Endothelial cell (in vitro differentiated cells): Measurements from ENCODE around the gene SEMA3A. TPM values are rescaled to one million over a fixed set of nuclear protein-coding genes. Genes with fewer than 3 reads are reported as not detected.
"Not testable (repeated sequence)": the region's sequence is repeated elsewhere in the genome, so short reads cannot be mapped to it uniquely, and the experiment has no call there.

Experiments used
- DNase-seq: peaks from one replicate; pipeline ENCODE4 v3.0.0; 2021; ENCODE audit warnings: low spot score
- H3K27ac Mint-ChIP-seq: one replicate; pipeline ENCODE4 v1.8.0; 2021; ENCODE audit warnings: mixed read lengths, inconsistent platforms; ENCODE audit not compliant: unreplicated experiment
- H3K27me3 Mint-ChIP-seq: one replicate; pipeline ENCODE4 v1.8.0; 2021; ENCODE audit warnings: mild to moderate bottlenecking, moderate library complexity, mixed read lengths, inconsistent platforms; ENCODE audit not compliant: unreplicated experiment
- H3K36me3 Mint-ChIP-seq: one replicate; pipeline ENCODE4 v1.8.0; 2021; ENCODE audit warnings: mild to moderate bottlenecking, low read depth, mixed read lengths, inconsistent platforms; ENCODE audit not compliant: unreplicated experiment
- H3K4me1 Mint-ChIP-seq: one replicate; pipeline ENCODE4 v1.8.0; 2021; ENCODE audit warnings: mild to moderate bottlenecking, mixed read lengths, inconsistent platforms; ENCODE audit not compliant: unreplicated experiment
- H3K4me3 Mint-ChIP-seq: one replicate; pipeline ENCODE4 v1.8.0; 2021; ENCODE audit warnings: mild to moderate bottlenecking, mixed read lengths, inconsistent platforms; ENCODE audit not compliant: unreplicated experiment
- H3K9me3 Mint-ChIP-seq: one replicate; pipeline ENCODE4 v1.8.0; 2021; ENCODE audit warnings: mixed read lengths, inconsistent platforms; ENCODE audit not compliant: unreplicated experiment
- total RNA-seq: library from RNA; stranded (reverse); fragmentation: NEBNext Ultra II Directional; extraction: Animal tissue kit (Norgen Biotek cat#: 25700); gene quantifications from one replicate; pipeline ENCODE4 v1.2.1, GENCODE V29; 2021; ENCODE audit not compliant: unreplicated experiment
- TF ChIP-seq, protein P1 (sequence below): fragments of 200-600 bp; sonication (generic); IDR thresholded peaks from one replicate; pipeline ENCODE4 v1.5.0; 2021; ENCODE audit warnings: antibody characterized with exemption; ENCODE audit not compliant: unreplicated experiment

Gene SEMA3A
- total RNA-seq, 1 donor from 2014 or later = 8.5 TPM

DNA sequence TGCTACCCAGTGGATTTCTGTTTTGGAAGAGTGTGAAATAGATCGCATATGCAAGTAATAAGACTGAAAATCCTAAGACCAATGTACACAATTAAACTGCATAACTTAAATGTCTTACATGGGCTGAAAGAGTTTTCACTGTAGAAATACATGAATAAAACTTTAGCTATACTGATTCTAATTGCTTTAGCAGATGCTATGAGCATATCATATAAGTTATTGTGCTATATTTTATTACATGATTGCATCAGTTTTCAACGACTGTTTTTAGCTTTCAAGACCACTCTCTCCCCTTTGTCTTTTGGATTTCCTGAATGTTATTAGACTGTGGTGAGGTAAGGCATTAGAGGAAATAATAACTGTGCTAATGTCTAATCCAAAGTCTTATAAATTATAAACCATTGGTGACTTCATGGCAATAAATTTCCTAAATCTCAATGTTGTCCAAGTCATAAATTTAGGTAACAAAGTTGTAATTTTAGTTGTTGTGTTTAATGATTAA is 124.5 kb downstream of the SEMA3A start:
- Mint-ChIP-seq H3K27me3 (peaks cover 1% of the 10 kb centered on the region), H3K4me1 (peaks cover 8% of the 10 kb centered on the region), H3K36me3 (no peaks in the 10 kb centered on the region), H3K27ac (no peak overlapping the region), H3K4me3 (no peak overlapping the region), H3K9me3 (no peaks in the 10 kb centered on the region)
- TF ChIP-seq, protein P1, sequence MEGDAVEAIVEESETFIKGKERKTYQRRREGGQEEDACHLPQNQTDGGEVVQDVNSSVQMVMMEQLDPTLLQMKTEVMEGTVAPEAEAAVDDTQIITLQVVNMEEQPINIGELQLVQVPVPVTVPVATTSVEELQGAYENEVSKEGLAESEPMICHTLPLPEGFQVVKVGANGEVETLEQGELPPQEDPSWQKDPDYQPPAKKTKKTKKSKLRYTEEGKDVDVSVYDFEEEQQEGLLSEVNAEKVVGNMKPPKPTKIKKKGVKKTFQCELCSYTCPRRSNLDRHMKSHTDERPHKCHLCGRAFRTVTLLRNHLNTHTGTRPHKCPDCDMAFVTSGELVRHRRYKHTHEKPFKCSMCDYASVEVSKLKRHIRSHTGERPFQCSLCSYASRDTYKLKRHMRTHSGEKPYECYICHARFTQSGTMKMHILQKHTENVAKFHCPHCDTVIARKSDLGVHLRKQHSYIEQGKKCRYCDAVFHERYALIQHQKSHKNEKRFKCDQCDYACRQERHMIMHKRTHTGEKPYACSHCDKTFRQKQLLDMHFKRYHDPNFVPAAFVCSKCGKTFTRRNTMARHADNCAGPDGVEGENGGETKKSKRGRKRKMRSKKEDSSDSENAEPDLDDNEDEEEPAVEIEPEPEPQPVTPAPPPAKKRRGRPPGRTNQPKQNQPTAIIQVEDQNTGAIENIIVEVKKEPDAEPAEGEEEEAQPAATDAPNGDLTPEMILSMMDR = no peak
- no peak for DNase-seq

DNA sequence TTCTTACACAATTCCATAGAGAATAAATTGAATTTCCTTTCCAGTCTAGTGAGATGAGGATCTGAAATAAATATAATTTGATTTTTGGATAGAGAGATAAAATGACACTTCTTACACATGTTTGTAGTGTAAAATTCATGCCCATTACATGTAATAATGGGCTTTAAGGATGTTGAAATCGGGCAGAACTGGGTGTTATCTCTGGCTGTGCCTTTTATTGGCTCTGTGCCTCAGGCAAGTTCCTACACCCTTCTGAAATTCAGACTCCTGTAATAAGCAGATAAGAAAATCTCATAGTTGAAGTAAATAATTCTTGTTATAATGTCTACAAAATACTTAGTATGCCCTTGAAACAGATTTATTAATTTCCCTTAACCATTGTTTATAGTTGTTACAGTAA is 125.6 kb downstream of the SEMA3A start:
- DNase-seq = no peak
- Mint-ChIP-seq H3K27me3 (peaks cover 1% of the 10 kb centered on the region), H3K4me3 (no peak overlapping the region), H3K9me3 (no peaks in the 10 kb centered on the region), H3K27ac (no peak overlapping the region), H3K4me1 (peaks cover 8% of the 10 kb centered on the region), H3K36me3 (no peaks in the 10 kb centered on the region)
- TF ChIP-seq, protein P1 = no peak

DNA sequence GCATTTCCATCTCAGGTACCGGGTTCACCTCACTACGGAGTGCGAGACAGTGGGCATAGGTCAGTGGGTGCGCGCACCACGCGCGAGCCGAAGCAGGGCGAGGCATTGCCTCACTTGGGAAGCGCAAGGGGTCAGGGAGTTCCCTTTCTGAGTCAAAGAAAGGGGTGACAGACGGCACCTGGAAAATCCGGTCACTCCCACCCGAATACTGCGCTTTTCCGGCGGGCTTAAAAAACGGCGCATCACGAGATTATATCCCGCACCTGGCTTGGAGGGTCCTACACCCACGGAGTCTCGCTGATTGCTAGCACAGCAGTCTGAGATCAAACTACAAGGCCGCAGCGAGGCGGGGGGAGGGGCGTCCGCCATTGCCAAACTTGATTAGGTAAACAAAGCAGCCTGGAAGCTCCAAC is 132.1 kb downstream of the SEMA3A start:
- not testable (repeated sequence) for H3K27me3 Mint-ChIP-seq, H3K9me3 Mint-ChIP-seq, H3K36me3 Mint-ChIP-seq, H3K27ac Mint-ChIP-seq, DNase-seq, H3K4me3 Mint-ChIP-seq
- H3K4me1 Mint-ChIP-seq = peaks cover 12% of the 10 kb centered on the region

DNA sequence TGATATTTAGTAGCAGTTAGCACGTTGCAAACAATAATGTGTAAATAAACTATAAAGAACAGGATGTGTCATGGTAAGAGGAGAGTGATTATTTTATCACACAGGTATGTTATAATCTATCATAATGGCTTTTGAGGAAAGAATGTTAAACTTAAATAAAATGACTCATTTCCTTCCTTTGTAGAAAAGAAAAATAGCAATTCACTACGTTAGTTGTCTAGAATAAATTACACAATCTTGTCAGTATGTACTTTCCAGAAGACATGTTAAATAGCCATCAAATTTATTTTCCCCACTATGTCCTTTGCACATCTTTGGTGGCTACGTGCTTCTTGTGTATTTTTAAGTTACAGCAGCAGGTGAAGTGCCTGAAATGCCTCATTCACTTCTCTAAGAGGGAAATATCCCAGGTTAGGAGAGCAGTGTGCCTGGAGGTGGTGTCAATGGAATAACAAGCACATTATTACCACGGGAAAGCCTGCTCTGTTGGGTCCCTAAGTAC is 133.8 kb downstream of the SEMA3A start:
- Mint-ChIP-seq H3K4me3 (no peak overlapping the region), H3K27ac (no peak overlapping the region), H3K27me3 (peaks cover 2% of the 10 kb centered on the region), H3K36me3 (no peaks in the 10 kb centered on the region), H3K4me1 (peaks cover 17% of the 10 kb centered on the region), H3K9me3 (no peaks in the 10 kb centered on the region)
- no peak for DNase-seq
- TF ChIP-seq, protein P1 = no peak

DNA sequence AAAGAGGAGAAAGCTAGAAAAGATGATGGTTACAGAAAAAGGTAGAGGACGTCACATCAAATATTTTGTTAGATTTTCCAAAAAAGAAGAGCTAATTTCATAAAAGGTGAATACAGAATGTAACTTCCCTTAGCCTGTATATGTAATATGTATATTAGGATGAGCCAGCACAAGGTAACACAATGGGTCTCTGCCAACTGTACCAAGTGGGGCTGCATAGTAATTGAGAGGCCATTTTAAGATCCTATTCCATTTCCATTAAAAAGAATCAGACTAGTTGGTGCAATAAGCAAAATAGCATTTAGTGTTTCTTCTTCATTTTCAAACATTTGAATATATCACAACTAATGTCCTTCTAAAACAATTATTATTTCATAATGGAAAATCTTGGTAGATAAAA is 134.6 kb downstream of the SEMA3A start:
- TF ChIP-seq, protein P1 = no peak
- H3K36me3 Mint-ChIP-seq = peaks cover 4% of the 10 kb centered on the region
- no peak overlapping the region for H3K27ac Mint-ChIP-seq
- no peak overlapping the region for H3K4me3 Mint-ChIP-seq
- H3K27me3 Mint-ChIP-seq = peaks cover 2% of the 10 kb centered on the region
- H3K4me1 Mint-ChIP-seq = peaks cover 17% of the 10 kb centered on the region
- no peaks in the 10 kb centered on the region for H3K9me3 Mint-ChIP-seq
- DNase-seq = no peak
